Measurements from ENCODE around the gene SLC16A9. TPM values are rescaled to one million over a fixed set of nuclear protein-coding genes. Genes with fewer than 3 reads are reported as not detected.
A peak's percentile ranks its signal among the peaks of the same experiment; 100 is the strongest.

The SLC16A9 gene
- total RNA-seq, 1 experiment from 2014 or later: 4.1 TPM

- H3K4me3 Mint-ChIP-seq: no peak overlapping the region
- Histone ChIP-seq H3K79me2 (ENCODE audit: insufficient read depth, low read length) (no peaks in the 10 kb centered on the region), H3K4ac (ENCODE audit: low read depth, low read length) (no peak overlapping the region), H2BK20ac (ENCODE audit: low read depth, low read length, poor library complexity, severe bottlenecking) (no peak overlapping the region), H4K20me1 (ENCODE audit: control insufficient read depth, insufficient read depth, insufficient read length) (no peaks in the 10 kb centered on the region), H3K27me3 (ENCODE audit: insufficient read depth, low read length) (no peaks in the 10 kb centered on the region), H3K23me2 (ENCODE audit: insufficient read length, low read depth, low read length, poor library complexity, severe bottlenecking) (no peaks in the 10 kb centered on the region), H3K27ac (ENCODE audit: insufficient read length, low read depth, low read length) (no peak overlapping the region), H3K9me3 (ENCODE audit: control insufficient read depth, low read depth, low read length) (no peaks in the 10 kb centered on the region), H3K79me1 (ENCODE audit: insufficient read depth, low read depth, low read length, poor library complexity, severe bottlenecking) (no peaks in the 10 kb centered on the region), H2BK15ac (ENCODE audit: low read depth, low read length) (no peak overlapping the region), H3K9ac (ENCODE audit: extremely low read depth, insufficient read length, low read length) (no peak overlapping the region), H4K91ac (ENCODE audit: insufficient read length, low read depth, low read length) (no peak overlapping the region), H2AK5ac (ENCODE audit: insufficient read length, low read length) (no peak overlapping the region), H4K5ac (ENCODE audit: insufficient read length, low read depth, low read length) (no peak overlapping the region), H3T11ph (ENCODE audit: low read length) (no peak overlapping the region), H3K23ac (ENCODE audit: insufficient read length, low read depth, low read length) (no peak overlapping the region), H3K4me1 (ENCODE audit: insufficient read depth, low read length) (no peaks in the 10 kb centered on the region), H2BK12ac (ENCODE audit: insufficient read length, low read depth, low read length) (no peak overlapping the region), H3K56ac (ENCODE audit: insufficient read length, low read depth, low read length) (no peak overlapping the region), H4K8ac (replicated peaks; ENCODE audit: insufficient read length, low read depth, low read length) (no peak overlapping the region), H3K4me2 (ENCODE audit: insufficient read depth, insufficient read length, low read length) (no peak overlapping the region), H2BK120ac (ENCODE audit: low read depth, low read length, poor library complexity, severe bottlenecking) (no peak overlapping the region), H3K14ac (ENCODE audit: insufficient read depth, low read length) (no peak overlapping the region), H2BK5ac (ENCODE audit: insufficient read length, low read length) (no peak overlapping the region), H3K18ac (ENCODE audit: insufficient read length, low read depth, low read length) (no peak overlapping the region), H2AFZ (ENCODE audit: low read length) (no peak overlapping the region)
- peak overlapping the region in 1 of 3 experiments; percentile 52; a peak in 2 of 7 replicates for H3K27ac Mint-ChIP-seq
- DNase-seq: no peak
- H3K36me3 Mint-ChIP-seq (ENCODE audit: insufficient read depth in 1 of 3, low read depth in 3 of 3): peaks cover 6 to 57% (median 11%) of the 10 kb centered on the region in 3 experiments
- TF ChIP-seq, protein P1, sequence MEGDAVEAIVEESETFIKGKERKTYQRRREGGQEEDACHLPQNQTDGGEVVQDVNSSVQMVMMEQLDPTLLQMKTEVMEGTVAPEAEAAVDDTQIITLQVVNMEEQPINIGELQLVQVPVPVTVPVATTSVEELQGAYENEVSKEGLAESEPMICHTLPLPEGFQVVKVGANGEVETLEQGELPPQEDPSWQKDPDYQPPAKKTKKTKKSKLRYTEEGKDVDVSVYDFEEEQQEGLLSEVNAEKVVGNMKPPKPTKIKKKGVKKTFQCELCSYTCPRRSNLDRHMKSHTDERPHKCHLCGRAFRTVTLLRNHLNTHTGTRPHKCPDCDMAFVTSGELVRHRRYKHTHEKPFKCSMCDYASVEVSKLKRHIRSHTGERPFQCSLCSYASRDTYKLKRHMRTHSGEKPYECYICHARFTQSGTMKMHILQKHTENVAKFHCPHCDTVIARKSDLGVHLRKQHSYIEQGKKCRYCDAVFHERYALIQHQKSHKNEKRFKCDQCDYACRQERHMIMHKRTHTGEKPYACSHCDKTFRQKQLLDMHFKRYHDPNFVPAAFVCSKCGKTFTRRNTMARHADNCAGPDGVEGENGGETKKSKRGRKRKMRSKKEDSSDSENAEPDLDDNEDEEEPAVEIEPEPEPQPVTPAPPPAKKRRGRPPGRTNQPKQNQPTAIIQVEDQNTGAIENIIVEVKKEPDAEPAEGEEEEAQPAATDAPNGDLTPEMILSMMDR (conservative IDR thresholded peaks at IDR 0.05): no peak
- H3K4me1 Mint-ChIP-seq: peaks cover 16 to 41% of the 10 kb centered on the region in 2 experiments
- no CpG with 5 or more reads among the region's 4 CpGs for WGBS (ENCODE audit: extremely low coverage, insufficient read length, low lambda C conversion rate)
- peaks cover 7% of the 10 kb centered on the region for H3K27me3 Mint-ChIP-seq (ENCODE audit: low read depth)
- H3K9me3 Mint-ChIP-seq: peaks cover 0 to 3% of the 10 kb centered on the region in 2 experiments; a peak in 1 of 5 replicates
Observed at GRCh38 chr10:59702347-59702746, 7.3 kb downstream of the SLC16A9 start.

All from H9 (cell line).